Liver (tissue), 3 donors: ENCODE data around the gene MRTFB.

ENCODE experiments used
- HNF4A ChIP-seq, 2 donors: conservative IDR thresholded peaks; 2 replicates each; pipeline ENCODE4 v1.6.1; 2016; ENCODE audit warnings: antibody characterized with exemption in 2 of 2, mild to moderate bottlenecking in 2 of 2
- RAD21 ChIP-seq, 2 donors: IDR thresholded peaks; 2 replicates each; pipeline ENCODE4 v1.6.1; 2016; ENCODE audit warnings: antibody characterized with exemption in 2 of 2, mild to moderate bottlenecking in 2 of 2
- SP1 ChIP-seq: IDR thresholded peaks from 2 replicates; pipeline ENCODE4 v1.6.1; 2018; ENCODE audit warnings: antibody characterized with exemption, mild to moderate bottlenecking
- TAF1 ChIP-seq: conservative IDR thresholded peaks from 2 replicates; pipeline ENCODE4 v1.6.1; 2016; ENCODE audit warnings: antibody characterized with exemption, mild to moderate bottlenecking
- TF ChIP-seq, protein P1 (sequence below): fragments of 150-350 bp; IDR thresholded peaks from 2 replicates; pipeline ENCODE4 v1.5.1; 2017; ENCODE audit warnings: improper control_type of control experiment, low read depth, low read length; ENCODE audit not compliant: missing input control
- TF ChIP-seq, protein P2 (sequence below): IDR thresholded peaks from 2 replicates; pipeline ENCODE4 v1.6.1; 2016; ENCODE audit warnings: antibody characterized with exemption, mild to moderate bottlenecking
- donor health status: healthy.
- donor health status: healthy.

DNA sequence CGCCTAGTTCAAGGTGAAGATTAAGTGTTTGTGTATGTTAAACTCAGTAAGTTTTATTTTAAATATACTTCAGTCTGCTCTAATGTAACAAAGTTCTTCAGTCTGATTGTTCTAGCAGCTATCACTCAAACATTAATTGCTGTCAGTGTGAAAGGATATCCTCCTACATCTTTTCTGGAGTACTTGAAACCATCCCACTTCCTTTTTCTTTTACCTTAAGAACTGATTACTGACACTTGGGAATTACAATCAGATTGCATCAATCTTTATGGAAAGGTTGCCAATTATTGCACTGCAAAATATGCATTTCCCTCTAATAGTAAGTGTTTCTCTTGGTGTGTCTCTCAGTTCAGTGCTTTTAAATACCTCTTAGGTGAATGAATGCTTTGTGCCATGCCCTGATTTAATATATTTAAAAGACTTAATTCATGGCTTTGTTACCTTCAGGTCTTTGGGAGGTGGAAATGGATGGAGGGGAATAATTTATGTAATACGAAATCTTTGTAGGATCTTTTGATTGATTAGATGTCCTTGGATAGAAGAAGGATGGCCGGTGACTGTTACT lies 16.6 kb downstream of the MRTFB start:
- TF ChIP-seq, protein P1, sequence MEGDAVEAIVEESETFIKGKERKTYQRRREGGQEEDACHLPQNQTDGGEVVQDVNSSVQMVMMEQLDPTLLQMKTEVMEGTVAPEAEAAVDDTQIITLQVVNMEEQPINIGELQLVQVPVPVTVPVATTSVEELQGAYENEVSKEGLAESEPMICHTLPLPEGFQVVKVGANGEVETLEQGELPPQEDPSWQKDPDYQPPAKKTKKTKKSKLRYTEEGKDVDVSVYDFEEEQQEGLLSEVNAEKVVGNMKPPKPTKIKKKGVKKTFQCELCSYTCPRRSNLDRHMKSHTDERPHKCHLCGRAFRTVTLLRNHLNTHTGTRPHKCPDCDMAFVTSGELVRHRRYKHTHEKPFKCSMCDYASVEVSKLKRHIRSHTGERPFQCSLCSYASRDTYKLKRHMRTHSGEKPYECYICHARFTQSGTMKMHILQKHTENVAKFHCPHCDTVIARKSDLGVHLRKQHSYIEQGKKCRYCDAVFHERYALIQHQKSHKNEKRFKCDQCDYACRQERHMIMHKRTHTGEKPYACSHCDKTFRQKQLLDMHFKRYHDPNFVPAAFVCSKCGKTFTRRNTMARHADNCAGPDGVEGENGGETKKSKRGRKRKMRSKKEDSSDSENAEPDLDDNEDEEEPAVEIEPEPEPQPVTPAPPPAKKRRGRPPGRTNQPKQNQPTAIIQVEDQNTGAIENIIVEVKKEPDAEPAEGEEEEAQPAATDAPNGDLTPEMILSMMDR = no peak
- TF ChIP-seq, protein P2, sequence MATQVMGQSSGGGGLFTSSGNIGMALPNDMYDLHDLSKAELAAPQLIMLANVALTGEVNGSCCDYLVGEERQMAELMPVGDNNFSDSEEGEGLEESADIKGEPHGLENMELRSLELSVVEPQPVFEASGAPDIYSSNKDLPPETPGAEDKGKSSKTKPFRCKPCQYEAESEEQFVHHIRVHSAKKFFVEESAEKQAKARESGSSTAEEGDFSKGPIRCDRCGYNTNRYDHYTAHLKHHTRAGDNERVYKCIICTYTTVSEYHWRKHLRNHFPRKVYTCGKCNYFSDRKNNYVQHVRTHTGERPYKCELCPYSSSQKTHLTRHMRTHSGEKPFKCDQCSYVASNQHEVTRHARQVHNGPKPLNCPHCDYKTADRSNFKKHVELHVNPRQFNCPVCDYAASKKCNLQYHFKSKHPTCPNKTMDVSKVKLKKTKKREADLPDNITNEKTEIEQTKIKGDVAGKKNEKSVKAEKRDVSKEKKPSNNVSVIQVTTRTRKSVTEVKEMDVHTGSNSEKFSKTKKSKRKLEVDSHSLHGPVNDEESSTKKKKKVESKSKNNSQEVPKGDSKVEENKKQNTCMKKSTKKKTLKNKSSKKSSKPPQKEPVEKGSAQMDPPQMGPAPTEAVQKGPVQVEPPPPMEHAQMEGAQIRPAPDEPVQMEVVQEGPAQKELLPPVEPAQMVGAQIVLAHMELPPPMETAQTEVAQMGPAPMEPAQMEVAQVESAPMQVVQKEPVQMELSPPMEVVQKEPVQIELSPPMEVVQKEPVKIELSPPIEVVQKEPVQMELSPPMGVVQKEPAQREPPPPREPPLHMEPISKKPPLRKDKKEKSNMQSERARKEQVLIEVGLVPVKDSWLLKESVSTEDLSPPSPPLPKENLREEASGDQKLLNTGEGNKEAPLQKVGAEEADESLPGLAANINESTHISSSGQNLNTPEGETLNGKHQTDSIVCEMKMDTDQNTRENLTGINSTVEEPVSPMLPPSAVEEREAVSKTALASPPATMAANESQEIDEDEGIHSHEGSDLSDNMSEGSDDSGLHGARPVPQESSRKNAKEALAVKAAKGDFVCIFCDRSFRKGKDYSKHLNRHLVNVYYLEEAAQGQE = no peak
- no peak for TF ChIP-seq SP1
- TF ChIP-seq HNF4A (conservative IDR thresholded peaks at IDR 0.05) = no peak
- TF ChIP-seq RAD21 (IDR thresholded peaks at IDR 0.05) = no peak
- no peak for TF ChIP-seq TAF1
